NCI-H524 (cell line): ENCODE results near the gene IL4I1.

ENCODE experiments used
- DNase-seq, 2 experiments: peaks; one replicate each; lab custom pipeline; 2025; lab: John Stamatoyannopoulos, UW

The IL4I1 gene

DNA sequence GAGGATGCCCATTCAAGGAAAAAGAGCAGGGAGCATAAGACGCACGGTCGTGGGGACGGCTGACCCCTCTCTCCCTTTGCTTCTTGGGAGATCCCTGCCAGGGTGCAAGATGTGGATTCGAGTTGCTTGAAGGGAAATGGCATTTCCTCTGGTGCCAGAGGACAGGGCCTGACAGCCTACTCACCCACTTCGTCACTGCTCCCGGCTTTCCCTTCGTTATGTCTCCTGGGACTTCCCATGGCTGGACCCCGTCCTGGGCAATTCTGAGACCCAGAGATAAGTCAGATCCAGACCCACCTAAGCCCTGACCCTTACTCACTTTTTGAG lies 18.0 kb downstream of the IL4I1 start:
- DNase-seq = no peak

GRCh38 chr19:49877879-49878743 lies 18.6 kb downstream of the IL4I1 start:
- peak; percentile 96 for DNase-seq

DNA sequence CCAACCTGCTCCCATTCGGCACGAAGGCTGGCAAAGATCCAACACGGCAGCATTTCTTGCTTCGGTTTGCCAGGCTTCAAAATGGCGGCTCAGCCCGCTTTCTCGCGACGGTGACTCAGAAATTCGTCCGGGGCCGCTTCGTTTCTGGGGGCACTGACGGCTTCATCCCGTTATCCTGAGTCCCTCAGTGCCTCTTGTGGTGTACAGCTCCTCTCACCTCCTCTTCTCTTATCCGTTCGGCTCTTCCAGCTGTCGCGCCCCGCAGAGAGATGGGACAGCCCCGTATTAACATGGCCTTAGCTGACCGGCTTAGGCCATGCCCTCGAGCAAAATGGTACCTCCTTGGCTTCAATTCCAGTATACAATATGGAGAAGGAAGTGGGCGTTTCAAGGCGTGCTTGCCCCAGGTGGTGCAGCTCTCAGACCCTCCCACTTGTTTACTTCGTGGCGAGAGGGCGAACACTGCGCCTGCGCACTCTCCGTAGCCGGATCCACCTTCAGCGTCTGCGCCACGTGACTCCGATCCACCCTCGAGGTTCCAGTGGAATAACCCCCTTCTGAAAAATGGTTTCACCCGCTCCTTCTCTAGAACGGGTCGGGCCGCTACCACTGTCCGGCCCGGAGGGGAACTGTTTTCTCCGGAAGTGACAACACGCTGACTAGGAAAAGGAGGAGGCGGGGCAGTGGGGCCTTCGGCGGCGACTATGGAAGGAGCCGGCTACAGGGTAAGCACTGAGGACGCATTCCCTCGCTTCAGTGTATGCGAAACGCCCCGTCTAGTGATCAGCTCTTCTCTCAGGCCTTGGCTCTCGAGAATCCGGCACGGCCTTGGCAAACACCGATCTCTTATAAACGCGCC lies 19.4 kb downstream of the IL4I1 start, which contains the start of the genes AKT1S1 and TBC1D17:
TSS of gene AKT1S1 (minus strand) at position 336 of the 859 bp plus-strand sequence. CDS start 4,060 bp downstream, outside the sequence.
TSS of gene TBC1D17 (plus strand) at position 683 of the 859 bp plus-strand sequence. CDS start at position 705, 22 bp downstream.
- DNase-seq = peak; percentile 100

DNA sequence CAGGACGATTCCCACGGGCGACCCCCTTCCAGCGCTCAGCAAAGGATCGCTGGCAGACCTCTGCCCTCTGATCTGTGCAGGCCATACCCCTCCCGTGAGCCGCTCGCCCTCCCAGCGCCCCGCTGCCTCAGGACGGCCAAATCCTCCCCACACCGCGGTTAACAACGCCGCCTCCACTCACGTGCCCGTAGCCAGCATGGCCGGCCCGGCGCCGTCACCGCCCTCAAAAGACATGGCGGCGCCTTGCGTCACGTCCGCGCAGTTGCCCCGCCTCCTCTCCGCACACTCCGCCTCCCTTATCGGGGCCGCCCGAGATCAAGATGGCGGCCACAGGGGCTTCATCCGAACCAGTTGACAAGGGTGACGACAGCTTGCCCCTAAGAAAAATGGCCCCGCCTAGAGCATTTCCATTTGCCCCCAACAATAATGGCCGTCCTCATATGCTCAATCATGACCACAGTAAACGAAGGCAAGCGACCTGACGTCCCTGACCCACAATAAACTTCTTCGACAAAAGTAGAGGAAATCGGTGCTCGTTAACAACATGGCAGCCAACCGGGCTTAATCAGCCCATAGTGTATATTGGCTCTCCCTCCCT lies 20.2 kb downstream of the IL4I1 start:
- peak; percentile 98 to 99 for DNase-seq

GRCh38 chr19:49875857-49876421 lies 20.7 kb downstream of the IL4I1 start:
- peak; percentile 22 to 78 for DNase-seq

DNA sequence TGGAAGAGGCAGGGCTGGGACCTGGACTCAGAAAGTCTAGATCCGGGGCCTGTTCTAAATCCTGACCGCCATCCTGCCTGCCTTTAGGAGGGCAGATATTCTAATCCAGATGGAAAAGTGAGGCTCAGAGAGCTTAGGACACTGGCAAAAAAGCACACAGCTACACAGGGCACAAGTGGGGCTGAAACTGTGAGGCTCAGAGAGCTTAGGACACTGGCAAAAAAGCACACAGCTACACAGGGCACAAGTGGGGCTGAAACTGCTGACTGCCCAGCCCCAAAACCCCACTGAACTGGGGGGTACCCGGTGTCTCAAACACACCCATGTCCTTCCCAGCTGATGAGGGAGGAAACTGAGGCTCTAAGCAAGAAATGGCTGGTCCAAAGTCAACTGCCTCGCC lies 21.5 kb downstream of the IL4I1 start:
- DNase-seq = no peak

- no peak for DNase-seq
These were observed 22.1 kb downstream of the IL4I1 start for GRCh38 chr19:49874503-49875157.

- DNase-seq = no peak
These were observed 22.9 kb downstream of the IL4I1 start for GRCh38 chr19:49873834-49874233.

- no peak for DNase-seq
These were observed 23.6 kb downstream of the IL4I1 start for GRCh38 chr19:49873129-49873521.

GRCh38 chr19:49872245-49873128 lies 24.2 kb downstream of the IL4I1 start:
- DNase-seq = no peak

- DNase-seq = no peak
These were observed 25.2 kb downstream of the IL4I1 start for GRCh38 chr19:49871349-49871985.

DNA sequence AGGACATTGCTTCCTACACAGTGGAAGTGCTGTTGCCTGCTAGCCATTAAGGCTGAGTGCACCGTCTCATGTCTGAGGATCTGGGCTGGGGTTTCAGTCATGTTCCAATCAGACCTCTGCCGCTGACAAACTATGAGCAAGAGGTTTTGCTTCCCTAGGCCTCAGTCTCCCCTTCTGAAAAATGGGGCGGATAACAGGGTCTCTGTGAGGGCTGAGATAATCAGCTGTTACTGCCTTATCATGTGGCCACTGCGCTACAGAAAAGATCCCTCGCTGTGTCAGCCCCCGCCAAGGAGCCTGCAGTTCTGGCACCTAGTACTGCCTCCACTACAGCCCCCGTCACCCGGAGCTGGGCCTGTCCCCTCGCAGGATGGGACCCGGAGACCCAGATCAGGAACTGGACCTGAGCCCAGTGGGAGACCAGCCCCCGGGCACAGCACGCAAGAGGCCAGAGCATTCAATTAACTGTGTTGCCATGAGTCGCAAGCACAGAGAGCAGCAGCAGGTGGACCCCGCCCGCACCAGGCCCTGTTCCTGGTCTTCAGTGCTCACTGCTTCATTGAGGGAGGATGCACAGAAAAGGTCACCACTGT lies 26.3 kb downstream of the IL4I1 start:
- no peak for DNase-seq

DNA sequence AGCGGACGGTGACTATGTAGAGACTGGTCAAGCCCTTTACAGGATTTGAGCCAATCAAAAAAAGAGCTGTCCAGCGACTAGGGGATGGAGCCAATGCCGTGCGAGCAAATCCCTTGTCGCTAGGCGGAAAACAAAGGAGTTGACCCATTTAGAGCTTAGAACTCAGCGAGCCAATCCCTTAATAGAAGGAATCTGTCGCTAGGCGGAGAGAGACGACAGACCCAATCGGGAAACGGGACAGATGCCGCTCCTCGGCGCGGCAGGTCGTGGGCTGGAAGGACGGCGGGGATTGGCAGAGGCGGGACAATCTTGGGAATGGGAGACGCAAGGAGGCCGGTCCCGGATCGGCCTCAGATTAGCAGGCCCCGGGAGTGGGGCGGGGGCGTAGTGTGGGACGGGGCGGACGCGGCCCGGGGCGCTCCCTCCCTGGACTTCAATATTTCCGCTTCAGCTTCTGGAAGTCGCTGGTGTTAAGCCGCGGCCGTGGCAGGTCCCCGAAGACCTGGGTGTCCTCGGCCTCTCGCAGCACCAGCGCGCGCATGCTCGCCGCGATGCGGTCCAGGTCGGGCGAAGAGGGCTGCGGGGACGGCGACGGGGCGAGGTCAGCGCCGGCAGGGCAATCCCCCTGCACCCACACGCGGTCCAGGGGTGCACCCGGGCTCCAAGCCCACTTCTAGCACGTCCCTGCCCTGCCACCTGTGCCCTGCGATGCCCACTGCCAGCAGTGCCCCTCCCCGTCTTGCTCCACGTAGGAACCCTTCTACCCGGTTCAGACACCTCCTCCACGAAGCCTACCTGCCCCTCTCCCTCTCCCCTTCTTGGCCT lies 27.0 kb downstream of the IL4I1 start:
- peak; percentile 99 to 100 for DNase-seq

- no peak for DNase-seq
These were observed 27.6 kb downstream of the IL4I1 start for GRCh38 chr19:49869009-49869483.

DNA sequence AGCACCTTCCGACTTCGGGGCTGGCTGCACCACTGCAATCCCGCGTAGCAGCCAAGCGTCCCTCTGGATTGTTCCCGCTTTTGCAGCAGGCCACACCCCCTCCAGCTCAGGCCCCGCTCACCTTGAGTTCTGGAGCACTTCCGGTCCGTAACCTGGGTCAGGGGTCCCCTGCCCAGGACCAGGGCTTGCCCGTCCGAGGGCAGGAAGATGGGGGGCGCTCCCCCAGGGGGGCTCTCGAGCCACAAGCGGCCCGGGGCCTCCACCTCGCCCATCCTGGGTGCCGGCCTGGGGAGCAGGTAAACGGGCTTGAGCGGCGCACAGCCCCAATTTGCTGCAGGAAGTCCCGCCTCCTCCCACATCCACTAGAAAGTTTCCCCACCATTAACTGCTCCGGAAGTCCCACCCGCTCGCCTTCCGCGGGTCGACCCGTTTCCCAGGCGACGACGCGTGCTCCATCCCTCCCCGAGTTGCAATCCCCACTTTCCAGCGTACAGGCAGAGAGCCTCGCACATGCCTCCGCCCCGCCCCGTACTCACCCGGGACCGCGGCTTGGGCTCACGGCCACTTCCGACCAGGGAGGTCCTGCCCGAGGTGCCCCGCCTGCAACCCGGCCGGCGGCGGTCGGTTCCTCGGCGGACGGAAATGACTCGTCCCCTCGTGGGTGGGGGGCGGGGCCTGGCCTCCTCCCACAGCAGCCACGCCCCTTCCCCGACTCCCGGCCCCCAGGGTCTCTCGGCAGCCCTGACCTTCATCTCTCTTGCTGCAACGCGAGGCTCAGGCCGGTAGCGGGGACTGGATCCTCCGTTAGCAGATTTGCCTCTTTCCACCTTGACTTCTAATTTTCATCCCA lies 29.5 kb downstream of the IL4I1 start, which contains the start of gene PNKP:
TSS of gene PNKP (minus strand) at position 644 of the 850 bp plus-strand sequence. CDS start at position 272, 372 bp downstream.
- peak; percentile 94 for DNase-seq

DNA sequence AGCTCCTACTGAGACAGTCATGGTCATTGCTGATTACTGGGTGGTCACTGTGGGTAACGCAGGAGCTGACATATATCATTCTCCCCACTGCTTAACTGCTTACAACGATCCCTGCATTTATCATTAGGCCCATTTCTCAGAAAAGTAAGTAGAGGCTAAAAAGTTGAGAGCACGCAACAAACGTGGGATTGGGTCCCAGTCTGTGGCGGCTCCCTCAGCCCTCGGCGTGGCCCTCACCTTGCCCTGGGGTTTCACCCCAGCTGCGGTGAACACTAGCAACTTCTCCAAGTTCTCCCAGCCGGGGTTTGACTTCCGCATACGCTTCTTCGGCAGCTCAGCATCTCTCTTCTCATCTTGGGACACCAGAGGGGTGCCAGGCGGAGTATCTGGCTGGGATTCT lies 31.8 kb downstream of the IL4I1 start:
- no peak for DNase-seq

GRCh38 chr19:49863935-49864320 lies 32.8 kb downstream of the IL4I1 start:
- no peak for DNase-seq
